GM21786 (cell line): ENCODE data around the gene SOWAHC.

ENCODE experiments used
- ATAC-seq: cut with Tn5 transposase; IDR thresholded peaks from one replicate; pipeline ENCODE4 v1.9.1; 2021; ENCODE audit not compliant: unreplicated experiment

SOWAHC gene

GRCh38 chr2:109645412-109646184 is 31.4 kb downstream of the SOWAHC start:
- ATAC-seq: no peak

- no peak for ATAC-seq
These were observed 32.8 kb downstream of the SOWAHC start for GRCh38 chr2:109646961-109647360.

- ATAC-seq: no peak
These were observed 33.5 kb downstream of the SOWAHC start for GRCh38 chr2:109647636-109648035.

- ATAC-seq: no peak
These were observed 33.9 kb downstream of the SOWAHC start for GRCh38 chr2:109648041-109648527.

GRCh38 chr2:109649736-109650695 is 35.9 kb downstream of the SOWAHC start:
- no peak for ATAC-seq

GRCh38 chr2:109654326-109655050 is 40.3 kb downstream of the SOWAHC start:
- ATAC-seq: no peak

- no peak for ATAC-seq
These were observed 41.1 kb downstream of the SOWAHC start for GRCh38 chr2:109655287-109655686.

GRCh38 chr2:109659396-109660045 is 45.4 kb downstream of the SOWAHC start:
- no peak for ATAC-seq

GRCh38 chr2:109660046-109660860 is 46.1 kb downstream of the SOWAHC start:
- no peak for ATAC-seq

- no peak for ATAC-seq
These were observed 48.7 kb downstream of the SOWAHC start for GRCh38 chr2:109662889-109663288.

GRCh38 chr2:109663721-109664120 is 49.6 kb downstream of the SOWAHC start:
- no peak for ATAC-seq

- no peak for ATAC-seq
These were observed 52.3 kb downstream of the SOWAHC start for GRCh38 chr2:109666466-109666865.
